Activated gamma-delta T cell (primary cell): Measurements from ENCODE around the gene CDS1.
"Not testable (repeated sequence)": the region's sequence is repeated elsewhere in the genome, so short reads cannot be mapped to it uniquely, and the experiment has no call there.

Experiments
- DNase-seq: peaks from one replicate; lab custom pipeline; 2025; lab: John Stamatoyannopoulos, UW

CDS1 gene

GRCh38 chr4:84611531-84611930 lies 28.6 kb downstream of the CDS1 start:
- no peak for DNase-seq

- no peak for DNase-seq
Observed at GRCh38 chr4:84614891-84615290, 32.0 kb downstream of the CDS1 start.

GRCh38 chr4:84615355-84615754 lies 32.4 kb downstream of the CDS1 start:
- DNase-seq: no peak

GRCh38 chr4:84622959-84623358 lies 40.0 kb downstream of the CDS1 start:
- no peak for DNase-seq

- no peak for DNase-seq
Observed at GRCh38 chr4:84623661-84624060, 40.7 kb downstream of the CDS1 start.

GRCh38 chr4:84626673-84627072 lies 43.7 kb downstream of the CDS1 start:
- no peak for DNase-seq

- DNase-seq: no peak
Observed at GRCh38 chr4:84631573-84631972, 48.6 kb downstream of the CDS1 start.

GRCh38 chr4:84632092-84632491 lies 49.2 kb downstream of the CDS1 start:
- DNase-seq: no peak

GRCh38 chr4:84634961-84635360 lies 52.0 kb downstream of the CDS1 start:
- no peak for DNase-seq

GRCh38 chr4:84638092-84638491 lies 55.2 kb downstream of the CDS1 start:
- DNase-seq: no peak

- DNase-seq: no peak
Observed at GRCh38 chr4:84639145-84639544, 56.2 kb downstream of the CDS1 start.

GRCh38 chr4:84644087-84644486 lies 61.2 kb downstream of the CDS1 start:
- no peak for DNase-seq

GRCh38 chr4:84647312-84647884 lies 64.5 kb downstream of the CDS1 start:
- no peak for DNase-seq

- no peak for DNase-seq
Observed at GRCh38 chr4:84648178-84648577, 65.3 kb downstream of the CDS1 start.

GRCh38 chr4:84648863-84649647 lies 66.1 kb downstream of the CDS1 start:
- DNase-seq: no peak

GRCh38 chr4:84651499-84651898 lies 68.6 kb downstream of the CDS1 start:
- DNase-seq: no peak

GRCh38 chr4:84652478-84652877 lies 69.6 kb downstream of the CDS1 start:
- no peak for DNase-seq

- no peak for DNase-seq
Observed at GRCh38 chr4:84660606-84661005, 77.7 kb downstream of the CDS1 start.

- no peak for DNase-seq
Observed at GRCh38 chr4:84661191-84661939, 78.4 kb downstream of the CDS1 start.

- not testable (repeated sequence) for DNase-seq
Observed at GRCh38 chr4:84664767-84665166, 81.8 kb downstream of the CDS1 start.

- DNase-seq: no peak
Observed at GRCh38 chr4:84666439-84666838, 83.5 kb downstream of the CDS1 start.

GRCh38 chr4:84669201-84669600 lies 86.3 kb downstream of the CDS1 start:
- no peak for DNase-seq

- DNase-seq: no peak
Observed at GRCh38 chr4:84672177-84672576, 89.2 kb downstream of the CDS1 start.
